HEK293 (cell line): ENCODE results near the gene STK4.

ENCODE experiments used
- ZNF24 ChIP-seq: fragments of 450-650 bp; formaldehyde crosslinking; IDR thresholded peaks from 2 replicates; pipeline ENCODE4 v1.5.1; 2016; ENCODE audit warnings: missing biosample characterization, missing genetic modification characterization
- TF ChIP-seq, protein P1 (sequence below): fragments of 450-650 bp; formaldehyde crosslinking; IDR thresholded peaks from 2 replicates; pipeline ENCODE4 v1.5.1; 2016; ENCODE audit warnings: missing biosample characterization, missing genetic modification characterization

- TF ChIP-seq, protein P1, sequence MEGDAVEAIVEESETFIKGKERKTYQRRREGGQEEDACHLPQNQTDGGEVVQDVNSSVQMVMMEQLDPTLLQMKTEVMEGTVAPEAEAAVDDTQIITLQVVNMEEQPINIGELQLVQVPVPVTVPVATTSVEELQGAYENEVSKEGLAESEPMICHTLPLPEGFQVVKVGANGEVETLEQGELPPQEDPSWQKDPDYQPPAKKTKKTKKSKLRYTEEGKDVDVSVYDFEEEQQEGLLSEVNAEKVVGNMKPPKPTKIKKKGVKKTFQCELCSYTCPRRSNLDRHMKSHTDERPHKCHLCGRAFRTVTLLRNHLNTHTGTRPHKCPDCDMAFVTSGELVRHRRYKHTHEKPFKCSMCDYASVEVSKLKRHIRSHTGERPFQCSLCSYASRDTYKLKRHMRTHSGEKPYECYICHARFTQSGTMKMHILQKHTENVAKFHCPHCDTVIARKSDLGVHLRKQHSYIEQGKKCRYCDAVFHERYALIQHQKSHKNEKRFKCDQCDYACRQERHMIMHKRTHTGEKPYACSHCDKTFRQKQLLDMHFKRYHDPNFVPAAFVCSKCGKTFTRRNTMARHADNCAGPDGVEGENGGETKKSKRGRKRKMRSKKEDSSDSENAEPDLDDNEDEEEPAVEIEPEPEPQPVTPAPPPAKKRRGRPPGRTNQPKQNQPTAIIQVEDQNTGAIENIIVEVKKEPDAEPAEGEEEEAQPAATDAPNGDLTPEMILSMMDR: no peak
- TF ChIP-seq ZNF24 (tag by site-specific recombination): no peak
These were observed 151.3 kb downstream of the STK4 start for GRCh38 chr20:45117581-45117980.
